Neural cell (in vitro differentiated cells): ENCODE data around the gene EXOC2. TPM values are rescaled to one million over a fixed set of nuclear protein-coding genes. Genes with fewer than 3 reads are reported as not detected.

Experiments used
- H2AFZ ChIP-seq: fragments of 200-600, 300-800 bp; sonication (generic), shearing (Covaris generic); 2 replicates; pipeline ENCODE4 v1.6.0; 2014; ENCODE audit warnings: low read depth, mild to moderate bottlenecking, antibody characterized with exemption, low read length, moderate library complexity
- H3F3A ChIP-seq: fragments of 200-600 bp; shearing (Covaris generic); 2 replicates; pipeline ENCODE4 v1.6.1; 2016; ENCODE audit warnings: mild to moderate bottlenecking, moderate library complexity, mixed read lengths, antibody characterized with exemption, low read length; ENCODE audit not compliant: insufficient read depth, poor library complexity, severe bottlenecking
- H3K27ac ChIP-seq: fragments of 200-600, 300-800 bp; sonication (generic), shearing (Covaris generic); 2 replicates; pipeline ENCODE4 v1.5.1; 2014; ENCODE audit warnings: mild to moderate bottlenecking, low read length, moderate library complexity
- H3K27me3 ChIP-seq: fragments of 300-800, 200-600 bp; sonication (generic), shearing (Covaris generic); 2 replicates; pipeline ENCODE4 v1.6.0; 2014; ENCODE audit warnings: mild to moderate bottlenecking, low read depth, low read length, moderate library complexity; ENCODE audit not compliant: insufficient read depth
- H3K36me3 ChIP-seq: fragments of 300-800, 200-600 bp; sonication (generic), shearing (Covaris generic); 2 replicates; pipeline ENCODE4 v1.5.1; 2014; ENCODE audit warnings: mild to moderate bottlenecking, antibody characterized with exemption, low read length, moderate library complexity; ENCODE audit not compliant: insufficient read depth
- H3K4me2 ChIP-seq: fragments of 300-800, 200-600 bp; sonication (generic), shearing (Covaris generic); 2 replicates; pipeline ENCODE4 v1.6.0; 2014; ENCODE audit warnings: mild to moderate bottlenecking, low read length
- H3K4me3 ChIP-seq: fragments of 300-800, 200-600 bp; sonication (generic), shearing (Covaris generic); 2 replicates; pipeline ENCODE4 v1.5.1; 2014; ENCODE audit warnings: mild to moderate bottlenecking, low read length, moderate library complexity
- H3K79me2 ChIP-seq: fragments of 200-600 bp; shearing (Covaris generic); replicated peaks from 2 replicates; pipeline ENCODE4 v1.6.0; 2014; ENCODE audit warnings: mild to moderate bottlenecking, low read length, moderate library complexity; ENCODE audit not compliant: insufficient read depth
- H3K9ac ChIP-seq: fragments of 300-800, 200-600 bp; sonication (generic), shearing (Covaris generic); 2 replicates; pipeline ENCODE4 v1.6.1; 2016; ENCODE audit warnings: mild to moderate bottlenecking, low read length, mixed read lengths
- H3K9me2 ChIP-seq: fragments of 200-600 bp; shearing (Covaris generic); 2 replicates; pipeline ENCODE4 v1.6.1; 2016; ENCODE audit warnings: mild to moderate bottlenecking, low read length, mixed read lengths; ENCODE audit not compliant: insufficient read depth
- H3K9me3 ChIP-seq: fragments of 200-600, 300-800 bp; sonication (generic), shearing (Covaris generic); 2 replicates; pipeline ENCODE4 v1.6.1; 2016; ENCODE audit warnings: mild to moderate bottlenecking, mixed run types, low read length, moderate library complexity, mixed read lengths
- H4K20me1 ChIP-seq: fragments of 200-600 bp; shearing (Covaris generic); 2 replicates; pipeline ENCODE4 v1.6.1; 2016; ENCODE audit warnings: mild to moderate bottlenecking, mixed run types; ENCODE audit not compliant: insufficient read depth
- EP300 ChIP-seq: fragments of 450-650 bp; conservative IDR thresholded peaks from 2 replicates; pipeline ENCODE4 v1.6.1; 2014; ENCODE audit warnings: antibody characterized with exemption, mild to moderate bottlenecking, moderate library complexity; ENCODE audit not compliant: poor library complexity, severe bottlenecking
- EZH2 ChIP-seq: fragments of 200-600, 300-800 bp; shearing (Covaris generic), sonication (generic); IDR thresholded peaks from 2 replicates; pipeline ENCODE4 v1.6.1; 2014; ENCODE audit warnings: antibody characterized with exemption, low read length, borderline replicate concordance, mild to moderate bottlenecking; ENCODE audit not compliant: insufficient read depth, poor library complexity, severe bottlenecking
- MXI1 ChIP-seq: fragments of 450-650 bp; conservative IDR thresholded peaks from 2 replicates; pipeline ENCODE4 v1.6.1; 2014; ENCODE audit warnings: antibody characterized with exemption, mild to moderate bottlenecking; ENCODE audit not compliant: poor library complexity, severe bottlenecking
- POLR2AphosphoS5 ChIP-seq: IDR thresholded peaks from 2 replicates; pipeline ENCODE4 v1.6.1; 2012
- RAD21 ChIP-seq: fragments of 450-650 bp; conservative IDR thresholded peaks from 2 replicates; pipeline ENCODE4 v1.6.1; 2014; ENCODE audit warnings: antibody characterized with exemption, mild to moderate bottlenecking, moderate library complexity
- SMC3 ChIP-seq: fragments of 450-650 bp; conservative IDR thresholded peaks from 2 replicates; pipeline ENCODE4 v1.6.1; 2014; ENCODE audit warnings: antibody characterized with exemption, mild to moderate bottlenecking, moderate library complexity; ENCODE audit not compliant: poor library complexity
- TAF1 ChIP-seq: IDR thresholded peaks from 2 replicates; pipeline ENCODE4 v1.6.1; 2012; ENCODE audit warnings: low read depth
- polyA plus RNA-seq: library from polyadenylated mRNA; depleted of rRNA; stranded (reverse); fragments of >200 nt; gene quantifications from 2 replicates; pipeline ENCODE4 v1.2.3, GENCODE V29; 2014
- TF ChIP-seq, protein P1 (sequence below): IDR thresholded peaks from 2 replicates; pipeline ENCODE4 v1.6.1; 2012; ENCODE audit warnings: borderline replicate concordance
- TF ChIP-seq, protein P2 (sequence below): fragments of 450-650 bp; IDR thresholded peaks from 2 replicates; pipeline ENCODE4 v1.5.1; 2014; ENCODE audit warnings: antibody characterized with exemption, mild to moderate bottlenecking, moderate library complexity; ENCODE audit not compliant: poor library complexity, severe bottlenecking

The EXOC2 gene
- polyA plus RNA-seq, 1 donor from 2014 or later: 38.6 TPM

DNA sequence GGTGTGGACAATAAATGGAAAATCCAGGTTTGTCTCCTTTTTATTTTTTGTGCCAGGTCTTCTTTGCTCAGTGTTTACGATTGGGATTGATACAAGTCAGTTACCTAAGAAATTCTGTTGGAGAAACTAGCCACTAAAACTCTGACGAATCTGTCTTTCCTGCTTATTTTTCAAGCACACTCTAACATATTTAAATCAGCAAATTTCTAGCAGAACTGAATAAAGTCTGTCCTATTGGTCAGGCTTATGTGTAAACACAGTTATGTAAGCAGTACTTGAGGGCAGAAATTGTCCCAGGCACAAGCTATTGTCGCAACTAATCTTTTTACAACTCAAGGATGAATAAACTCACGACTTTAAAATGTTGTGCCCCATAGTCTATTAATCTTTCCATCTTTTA lies 12.1 kb upstream of the EXOC2 start:
- H3K27ac ChIP-seq: no peak overlapping the region
- no peak overlapping the region for H3K4me3 ChIP-seq
- H3K36me3 ChIP-seq: no peaks in the 10 kb centered on the region
- no peak overlapping the region for H3K9ac ChIP-seq
- H2AFZ ChIP-seq: no peak overlapping the region
- H3K79me2 ChIP-seq: no peaks in the 10 kb centered on the region
- TF ChIP-seq MXI1: no peak
- no peak for TF ChIP-seq SMC3
- no peak for TF ChIP-seq TAF1
- no peak for TF ChIP-seq RAD21
- no peak for TF ChIP-seq EZH2
- H3K27me3 ChIP-seq: peaks cover 8% of the 10 kb centered on the region
- no peaks in the 10 kb centered on the region for H4K20me1 ChIP-seq
- H3K9me2 ChIP-seq: no peaks in the 10 kb centered on the region
- no peaks in the 10 kb centered on the region for H3F3A ChIP-seq
- no peak overlapping the region for H3K4me2 ChIP-seq
- H3K9me3 ChIP-seq: no peaks in the 10 kb centered on the region

DNA sequence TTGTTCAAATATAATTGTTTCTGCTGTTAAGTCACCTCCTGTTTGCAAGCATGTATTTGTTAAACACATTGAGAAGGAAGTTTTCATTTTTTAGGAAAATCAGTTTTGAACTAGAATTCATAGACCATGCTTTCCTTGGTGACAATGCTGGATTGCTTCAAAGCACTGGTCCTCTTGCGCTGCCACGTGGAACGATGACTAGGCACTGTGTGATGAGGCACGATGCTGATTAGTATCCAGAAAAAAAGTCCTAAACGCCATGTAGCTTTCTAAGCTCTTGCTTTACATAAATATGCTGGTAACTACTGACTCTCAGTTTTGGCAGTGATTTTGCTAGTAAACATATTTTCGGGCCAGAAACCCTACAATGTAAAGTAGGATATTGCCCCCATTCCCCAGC lies 11.1 kb upstream of the EXOC2 start:
- Histone ChIP-seq H3K4me2 (no peak overlapping the region), H3K36me3 (no peaks in the 10 kb centered on the region), H3K27ac (no peak overlapping the region), H4K20me1 (no peaks in the 10 kb centered on the region), H3F3A (no peaks in the 10 kb centered on the region), H2AFZ (no peak overlapping the region), H3K79me2 (no peaks in the 10 kb centered on the region), H3K4me3 (no peak overlapping the region), H3K9me2 (no peaks in the 10 kb centered on the region), H3K9ac (no peak overlapping the region), H3K9me3 (no peaks in the 10 kb centered on the region), H3K27me3 (peaks cover 2% of the 10 kb centered on the region)
- TF ChIP-seq, protein P1, sequence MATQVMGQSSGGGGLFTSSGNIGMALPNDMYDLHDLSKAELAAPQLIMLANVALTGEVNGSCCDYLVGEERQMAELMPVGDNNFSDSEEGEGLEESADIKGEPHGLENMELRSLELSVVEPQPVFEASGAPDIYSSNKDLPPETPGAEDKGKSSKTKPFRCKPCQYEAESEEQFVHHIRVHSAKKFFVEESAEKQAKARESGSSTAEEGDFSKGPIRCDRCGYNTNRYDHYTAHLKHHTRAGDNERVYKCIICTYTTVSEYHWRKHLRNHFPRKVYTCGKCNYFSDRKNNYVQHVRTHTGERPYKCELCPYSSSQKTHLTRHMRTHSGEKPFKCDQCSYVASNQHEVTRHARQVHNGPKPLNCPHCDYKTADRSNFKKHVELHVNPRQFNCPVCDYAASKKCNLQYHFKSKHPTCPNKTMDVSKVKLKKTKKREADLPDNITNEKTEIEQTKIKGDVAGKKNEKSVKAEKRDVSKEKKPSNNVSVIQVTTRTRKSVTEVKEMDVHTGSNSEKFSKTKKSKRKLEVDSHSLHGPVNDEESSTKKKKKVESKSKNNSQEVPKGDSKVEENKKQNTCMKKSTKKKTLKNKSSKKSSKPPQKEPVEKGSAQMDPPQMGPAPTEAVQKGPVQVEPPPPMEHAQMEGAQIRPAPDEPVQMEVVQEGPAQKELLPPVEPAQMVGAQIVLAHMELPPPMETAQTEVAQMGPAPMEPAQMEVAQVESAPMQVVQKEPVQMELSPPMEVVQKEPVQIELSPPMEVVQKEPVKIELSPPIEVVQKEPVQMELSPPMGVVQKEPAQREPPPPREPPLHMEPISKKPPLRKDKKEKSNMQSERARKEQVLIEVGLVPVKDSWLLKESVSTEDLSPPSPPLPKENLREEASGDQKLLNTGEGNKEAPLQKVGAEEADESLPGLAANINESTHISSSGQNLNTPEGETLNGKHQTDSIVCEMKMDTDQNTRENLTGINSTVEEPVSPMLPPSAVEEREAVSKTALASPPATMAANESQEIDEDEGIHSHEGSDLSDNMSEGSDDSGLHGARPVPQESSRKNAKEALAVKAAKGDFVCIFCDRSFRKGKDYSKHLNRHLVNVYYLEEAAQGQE: no peak
- TF ChIP-seq RAD21 (no peak), SMC3 (no peak), EP300 (no peak), MXI1 (no peak), EZH2 (no peak), POLR2AphosphoS5 (no peak), TAF1 (no peak)
- TF ChIP-seq, protein P2, sequence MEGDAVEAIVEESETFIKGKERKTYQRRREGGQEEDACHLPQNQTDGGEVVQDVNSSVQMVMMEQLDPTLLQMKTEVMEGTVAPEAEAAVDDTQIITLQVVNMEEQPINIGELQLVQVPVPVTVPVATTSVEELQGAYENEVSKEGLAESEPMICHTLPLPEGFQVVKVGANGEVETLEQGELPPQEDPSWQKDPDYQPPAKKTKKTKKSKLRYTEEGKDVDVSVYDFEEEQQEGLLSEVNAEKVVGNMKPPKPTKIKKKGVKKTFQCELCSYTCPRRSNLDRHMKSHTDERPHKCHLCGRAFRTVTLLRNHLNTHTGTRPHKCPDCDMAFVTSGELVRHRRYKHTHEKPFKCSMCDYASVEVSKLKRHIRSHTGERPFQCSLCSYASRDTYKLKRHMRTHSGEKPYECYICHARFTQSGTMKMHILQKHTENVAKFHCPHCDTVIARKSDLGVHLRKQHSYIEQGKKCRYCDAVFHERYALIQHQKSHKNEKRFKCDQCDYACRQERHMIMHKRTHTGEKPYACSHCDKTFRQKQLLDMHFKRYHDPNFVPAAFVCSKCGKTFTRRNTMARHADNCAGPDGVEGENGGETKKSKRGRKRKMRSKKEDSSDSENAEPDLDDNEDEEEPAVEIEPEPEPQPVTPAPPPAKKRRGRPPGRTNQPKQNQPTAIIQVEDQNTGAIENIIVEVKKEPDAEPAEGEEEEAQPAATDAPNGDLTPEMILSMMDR: no peak

DNA sequence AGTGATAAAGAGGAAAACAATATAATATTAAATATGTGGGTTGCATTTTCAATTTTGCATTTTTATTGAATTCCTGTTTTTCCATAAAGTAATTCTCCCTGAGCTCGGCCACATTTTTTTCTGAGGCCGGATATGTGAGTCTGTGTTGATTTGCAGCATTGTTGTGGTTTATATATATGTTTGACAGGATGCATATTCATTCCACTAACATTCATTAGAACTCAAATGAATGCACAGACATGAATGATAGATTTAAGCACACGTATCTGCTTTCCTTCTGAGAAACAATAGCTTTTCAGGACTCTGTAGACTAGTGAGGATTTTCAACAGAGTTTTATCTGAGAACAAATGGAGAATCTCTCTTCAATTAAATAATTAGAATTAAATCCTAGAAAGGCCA lies 10.6 kb upstream of the EXOC2 start:
- Histone ChIP-seq H3K4me3 (no peak overlapping the region), H3K4me2 (no peak overlapping the region), H3K36me3 (no peaks in the 10 kb centered on the region)

More for the DNA sequence above, 10.6 kb upstream of the EXOC2 start:
- Histone ChIP-seq H4K20me1 (no peaks in the 10 kb centered on the region), H3K27me3 (peaks cover 2% of the 10 kb centered on the region), H3K9me3 (no peaks in the 10 kb centered on the region), H3K27ac (no peak overlapping the region), H3F3A (no peaks in the 10 kb centered on the region), H2AFZ (no peak overlapping the region), H3K9ac (no peak overlapping the region), H3K9me2 (no peaks in the 10 kb centered on the region), H3K79me2 (no peaks in the 10 kb centered on the region)
- TF ChIP-seq TAF1 (no peak), MXI1 (no peak), POLR2AphosphoS5 (no peak), SMC3 (no peak), EZH2 (no peak), EP300 (no peak)
- TF ChIP-seq, protein P1: no peak
